Esophagus (tissue), 2 donors: ENCODE results near the gene ITPR2. TPM values are rescaled to one million over a fixed set of nuclear protein-coding genes. Genes with fewer than 3 reads are reported as not detected.

Experiments used
- H3K27ac ChIP-seq, 2 donors: one replicate each; pipeline ENCODE4 v1.5.1; 2013; ENCODE audit warnings: low read depth in 2 of 2, mild to moderate bottlenecking in 2 of 2, inconsistent platforms in 1 of 2, low read length in 1 of 2, moderate library complexity in 1 of 2
- H3K27me3 ChIP-seq, 2 donors: one replicate each; pipeline ENCODE4 v1.6.1; 2013; ENCODE audit warnings: low read length in 2 of 2, control low read depth in 1 of 2, mild to moderate bottlenecking in 1 of 2; ENCODE audit not compliant: insufficient read depth in 2 of 2, control insufficient read depth in 1 of 2
- H3K36me3 ChIP-seq, 2 donors: one replicate each; pipeline ENCODE4 v1.6.1; 2013; ENCODE audit warnings: low read length in 1 of 2; ENCODE audit not compliant: control insufficient read depth in 2 of 2, insufficient read depth in 2 of 2
- H3K4me1 ChIP-seq, 2 donors: one replicate each; pipeline ENCODE4 v1.6.1; 2013; ENCODE audit warnings: low read length in 1 of 2; ENCODE audit not compliant: control insufficient read depth in 2 of 2, insufficient read depth in 2 of 2
- H3K4me3 ChIP-seq, 2 donors: one replicate each; pipeline ENCODE4 v1.5.1; 2013; ENCODE audit warnings: low read length in 2 of 2, mild to moderate bottlenecking in 2 of 2, low read depth in 1 of 2, moderate library complexity in 1 of 2
- H3K9me3 ChIP-seq, 2 donors: one replicate each; pipeline ENCODE4 v1.6.1; 2013; ENCODE audit warnings: mild to moderate bottlenecking in 2 of 2, low read depth in 1 of 2, low read length in 1 of 2, moderate library complexity in 1 of 2; ENCODE audit not compliant: control insufficient read depth in 2 of 2, insufficient read depth in 1 of 2
- WGBS, 2 donors: extraction: QIAGEN DNeasy Blood & Tissue Kit; methylation state at CpG; one replicate each; pipeline ENCODE4 v1.1.7; 2013; 5-methylcytosine and 5-hydroxymethylcytosine counted together
- polyA plus RNA-seq, 2 donors: library from polyadenylated mRNA; stranded (reverse); fragments of 200-250 nt; gene quantifications; one replicate each; pipeline ENCODE4 v1.2.3, GENCODE V29; 2013
- donor health status: healthy with polysubstance abuse.
- donor health status: Bipolar disorder and iron deficiency.

ITPR2 gene
- polyA plus RNA-seq, 2 donors: 4.8 to 5.7 TPM

GRCh38 chr12:26721800-26722199 lies 111.2 kb downstream of the ITPR2 start:
- WGBS, 2 donors: 44 to 53% methylated on average over 2 of the region's 2 CpGs
- Histone ChIP-seq H3K4me3 (no peak overlapping the region), H3K27me3 (no peaks in the 10 kb centered on the region), H3K9me3 (no peaks in the 10 kb centered on the region), H3K4me1 (peaks cover 0 to 2% of the 10 kb centered on the region in 2 donors), H3K27ac (no peak overlapping the region), H3K36me3 (peaks cover 0 to 2% of the 10 kb centered on the region in 2 donors)

DNA sequence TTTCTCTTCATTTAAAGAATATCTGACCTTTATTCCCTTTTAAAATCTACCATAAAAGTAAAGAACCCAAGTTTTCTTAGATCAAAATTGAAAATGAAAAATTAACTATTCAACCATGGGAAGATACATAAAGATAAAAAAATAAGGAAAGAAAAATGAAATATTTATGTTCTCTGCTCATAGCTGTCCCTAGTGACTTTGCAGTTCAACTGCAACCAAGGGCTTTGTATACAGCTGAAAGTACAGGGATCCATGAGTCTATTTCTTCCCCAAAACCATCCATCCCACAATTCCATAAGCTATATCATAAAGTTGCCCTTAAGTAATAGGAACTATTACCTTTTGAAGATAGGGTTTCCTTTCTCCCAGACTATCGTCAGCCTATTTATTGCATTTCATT lies 113.1 kb downstream of the ITPR2 start:
- Histone ChIP-seq H3K27ac (no peak overlapping the region), H3K4me1 (peaks cover 0 to 2% of the 10 kb centered on the region in 2 donors), H3K36me3 (peaks cover 0 to 4% of the 10 kb centered on the region in 2 donors), H3K27me3 (no peaks in the 10 kb centered on the region), H3K4me3 (no peak overlapping the region), H3K9me3 (no peaks in the 10 kb centered on the region)
- 94 to 98% methylated on average over 1 of the region's 1 CpG for WGBS, 2 donors

GRCh38 chr12:26717757-26718156 lies 115.2 kb downstream of the ITPR2 start:
- H3K36me3 ChIP-seq: peaks cover 0 to 4% of the 10 kb centered on the region in 2 donors
- H3K27me3 ChIP-seq: no peaks in the 10 kb centered on the region
- no peak overlapping the region for H3K27ac ChIP-seq
- H3K4me1 ChIP-seq: no peaks in the 10 kb centered on the region
- no peak overlapping the region for H3K4me3 ChIP-seq
- H3K9me3 ChIP-seq: no peaks in the 10 kb centered on the region
- 93 to 98% methylated on average over 2 of the region's 2 CpGs for WGBS, 2 donors

GRCh38 chr12:26715232-26715631 lies 117.8 kb downstream of the ITPR2 start:
- Histone ChIP-seq H3K9me3 (no peaks in the 10 kb centered on the region), H3K4me1 (no peaks in the 10 kb centered on the region), H3K36me3 (peaks cover 0 to 1% of the 10 kb centered on the region in 2 donors), H3K27ac (no peak overlapping the region), H3K27me3 (no peaks in the 10 kb centered on the region), H3K4me3 (no peak overlapping the region)
- WGBS, 2 donors: 86 to 91% methylated on average over 5 of the region's 5 CpGs

- no peak overlapping the region for H3K4me3 ChIP-seq
- 87 to 90% methylated on average over 8 of the region's 8 CpGs for WGBS, 2 donors
- no peaks in the 10 kb centered on the region for H3K9me3 ChIP-seq
- no peaks in the 10 kb centered on the region for H3K4me1 ChIP-seq
- no peak overlapping the region for H3K27ac ChIP-seq
- no peaks in the 10 kb centered on the region for H3K27me3 ChIP-seq
- H3K36me3 ChIP-seq: peaks cover 0 to 1% of the 10 kb centered on the region in 2 donors
These were observed 119.1 kb downstream of the ITPR2 start for GRCh38 chr12:26713885-26714383.

DNA sequence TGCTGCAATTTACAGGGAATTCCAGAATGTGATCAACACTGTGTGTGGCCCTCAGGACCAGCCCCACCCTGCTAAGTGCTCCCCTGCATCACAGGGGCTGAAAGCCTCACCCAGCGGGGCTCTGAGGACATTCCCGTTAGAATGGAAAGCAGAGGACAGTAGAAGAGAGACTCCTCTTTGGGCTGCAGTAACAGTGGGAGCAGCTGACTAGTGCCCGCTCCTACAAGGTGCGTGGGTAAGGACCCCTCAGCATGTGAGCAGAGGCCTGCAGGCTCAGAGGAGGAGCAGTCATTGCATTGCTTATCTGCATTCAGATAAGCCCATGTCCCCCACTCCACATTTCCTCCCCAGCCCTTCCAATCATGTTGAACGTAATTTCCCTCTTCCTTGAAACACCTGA lies 120.1 kb downstream of the ITPR2 start:
- Histone ChIP-seq H3K27me3 (no peaks in the 10 kb centered on the region), H3K4me1 (no peaks in the 10 kb centered on the region), H3K27ac (no peak overlapping the region), H3K36me3 (peaks cover 0 to 1% of the 10 kb centered on the region in 2 donors), H3K4me3 (no peak overlapping the region), H3K9me3 (no peaks in the 10 kb centered on the region)
- WGBS, 2 donors: 72 to 82% methylated on average over 5 of the region's 5 CpGs

DNA sequence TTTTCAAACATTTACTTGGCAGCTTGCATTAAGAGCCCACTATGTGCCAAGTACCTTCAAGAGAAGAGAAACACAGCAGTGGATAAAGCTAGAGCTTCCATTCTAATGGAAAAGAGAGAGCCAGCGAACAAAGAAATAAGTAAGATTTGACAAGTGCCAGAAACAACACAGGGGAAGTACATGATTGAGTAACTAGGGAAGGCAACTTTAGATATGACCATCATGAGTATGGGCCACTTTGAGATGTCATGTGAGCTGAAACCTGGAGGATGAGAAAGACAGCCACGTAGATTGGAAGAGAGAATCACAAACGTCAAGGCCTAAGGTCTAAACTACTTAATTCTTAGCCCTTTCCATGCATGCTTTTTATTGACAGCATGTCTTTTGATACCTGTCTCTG lies 121.4 kb downstream of the ITPR2 start:
- Histone ChIP-seq H3K9me3 (no peaks in the 10 kb centered on the region), H3K4me1 (no peaks in the 10 kb centered on the region), H3K27me3 (no peaks in the 10 kb centered on the region), H3K36me3 (peaks cover 0 to 1% of the 10 kb centered on the region in 2 donors), H3K4me3 (no peak overlapping the region), H3K27ac (no peak overlapping the region)
- WGBS, 2 donors: 84 to 91% methylated on average over 3 of the region's 3 CpGs

GRCh38 chr12:26711072-26711471 lies 121.9 kb downstream of the ITPR2 start:
- H3K4me1 ChIP-seq: no peaks in the 10 kb centered on the region
- 71 to 80% methylated on average over 5 of the region's 5 CpGs for WGBS, 2 donors
- H3K4me3 ChIP-seq: no peak overlapping the region
- H3K27ac ChIP-seq: no peak overlapping the region
- H3K9me3 ChIP-seq: no peaks in the 10 kb centered on the region
- H3K36me3 ChIP-seq: peaks cover 0 to 1% of the 10 kb centered on the region in 2 donors
- H3K27me3 ChIP-seq: no peaks in the 10 kb centered on the region

DNA sequence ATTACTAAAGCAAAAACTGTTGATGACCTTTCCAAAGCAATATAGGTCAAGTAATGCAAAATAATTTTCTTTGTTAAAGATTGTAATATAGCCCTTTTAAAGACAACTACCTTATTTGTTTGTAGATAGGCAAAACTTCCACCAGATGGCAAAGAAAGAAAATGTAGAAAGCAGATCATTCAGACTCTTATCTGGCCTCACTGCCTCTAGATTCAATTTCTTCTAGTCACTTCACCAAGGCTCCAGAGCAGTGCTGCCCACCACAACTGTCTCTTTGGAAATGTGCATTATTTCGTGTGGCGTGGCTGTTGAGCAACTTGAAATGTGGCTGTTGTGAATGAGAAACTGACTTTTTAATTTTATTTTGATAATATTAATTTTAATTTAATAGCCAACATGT lies 127.1 kb downstream of the ITPR2 start:
- WGBS, 2 donors: 96% methylated on average over 2 of the region's 2 CpGs
- H3K4me1 ChIP-seq: no peaks in the 10 kb centered on the region
- H3K36me3 ChIP-seq: no peaks in the 10 kb centered on the region
- H3K27me3 ChIP-seq: no peaks in the 10 kb centered on the region
- no peaks in the 10 kb centered on the region for H3K9me3 ChIP-seq
- no peak overlapping the region for H3K4me3 ChIP-seq
- no peak overlapping the region for H3K27ac ChIP-seq

- Histone ChIP-seq H3K36me3 (no peaks in the 10 kb centered on the region), H3K4me3 (no peak overlapping the region), H3K4me1 (no peaks in the 10 kb centered on the region), H3K27ac (no peak overlapping the region), H3K27me3 (no peaks in the 10 kb centered on the region), H3K9me3 (no peaks in the 10 kb centered on the region)
- 15 to 49% methylated on average over 2 of the region's 2 CpGs for WGBS, 2 donors
These were observed 128.1 kb downstream of the ITPR2 start for GRCh38 chr12:26704684-26705460.
